Liver (tissue), 3 donors: ENCODE data around the gene PLA2G7.
A peak's percentile ranks its signal among the peaks of the same experiment; 100 is the strongest.

Source experiments
- ATF3 ChIP-seq: IDR thresholded peaks from 2 replicates; pipeline ENCODE4 v1.6.1; 2016; ENCODE audit warnings: antibody characterized with exemption
- CTCF ChIP-seq: fragments of 150-350 bp; IDR thresholded peaks from 2 replicates; pipeline ENCODE4 v1.5.1; 2017; ENCODE audit warnings: improper control_type of control experiment, low read depth, low read length; ENCODE audit not compliant: missing input control
- FOXA1 ChIP-seq: IDR thresholded peaks from 2 replicates; pipeline ENCODE4 v1.6.1; 2016; ENCODE audit warnings: antibody characterized with exemption
- JUND ChIP-seq, 2 donors: IDR thresholded peaks; 2 replicates each; pipeline ENCODE4 v1.6.1; 2016; ENCODE audit warnings: antibody characterized with exemption in 2 of 2
- MAX ChIP-seq: IDR thresholded peaks from 2 replicates; pipeline ENCODE4 v1.6.1; 2016; ENCODE audit warnings: antibody characterized with exemption
- RAD21 ChIP-seq, 2 donors: IDR thresholded peaks; 2 replicates each; pipeline ENCODE4 v1.6.1; 2016; ENCODE audit warnings: antibody characterized with exemption in 2 of 2, mild to moderate bottlenecking in 2 of 2
- RXRA ChIP-seq, 2 donors: IDR thresholded peaks; 2 replicates each; pipeline ENCODE4 v1.6.1; 2017 to 2018; ENCODE audit warnings: antibody characterized with exemption in 2 of 2, mild to moderate bottlenecking in 1 of 2
- YY1 ChIP-seq: IDR thresholded peaks from 2 replicates; pipeline ENCODE4 v1.6.1; 2016; ENCODE audit warnings: antibody characterized with exemption, mild to moderate bottlenecking
- TF ChIP-seq, protein P1 (sequence below): IDR thresholded peaks from 2 replicates; pipeline ENCODE4 v1.6.1; 2016; ENCODE audit warnings: antibody characterized with exemption, mild to moderate bottlenecking
- donor health status: healthy.
- donor health status: healthy.

DNA sequence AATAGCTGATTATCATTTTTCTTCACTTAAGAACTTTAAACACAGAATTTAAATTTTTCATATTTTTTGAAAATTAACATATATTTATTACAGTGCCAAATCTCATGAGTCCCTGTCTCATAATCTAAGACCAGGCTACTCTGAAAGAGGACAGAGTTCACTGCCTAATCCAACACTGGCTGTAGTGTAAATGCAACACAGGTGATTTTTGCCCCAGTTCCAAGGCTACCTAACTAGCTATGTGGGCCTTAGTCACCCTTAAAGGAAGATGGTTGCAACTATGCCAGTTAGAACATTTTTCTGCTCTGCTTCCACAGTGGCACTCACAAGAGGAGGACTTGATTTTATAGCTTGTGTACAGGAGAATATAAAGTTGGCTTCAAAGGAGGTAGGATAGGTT lies 77.5 kb downstream of the PLA2G7 start:
- TF ChIP-seq CTCF: no peak
- no peak for TF ChIP-seq YY1
- no peak for TF ChIP-seq ATF3
- TF ChIP-seq MAX: no peak
- TF ChIP-seq RAD21 (IDR thresholded peaks at IDR 0.05): no peak
- TF ChIP-seq JUND (IDR thresholded peaks at IDR 0.05): peak in 1 of 2 donors; percentile 59
- TF ChIP-seq RXRA (IDR thresholded peaks at IDR 0.05): peak; percentile 30 to 44
- no peak for TF ChIP-seq FOXA1
- TF ChIP-seq, protein P1, sequence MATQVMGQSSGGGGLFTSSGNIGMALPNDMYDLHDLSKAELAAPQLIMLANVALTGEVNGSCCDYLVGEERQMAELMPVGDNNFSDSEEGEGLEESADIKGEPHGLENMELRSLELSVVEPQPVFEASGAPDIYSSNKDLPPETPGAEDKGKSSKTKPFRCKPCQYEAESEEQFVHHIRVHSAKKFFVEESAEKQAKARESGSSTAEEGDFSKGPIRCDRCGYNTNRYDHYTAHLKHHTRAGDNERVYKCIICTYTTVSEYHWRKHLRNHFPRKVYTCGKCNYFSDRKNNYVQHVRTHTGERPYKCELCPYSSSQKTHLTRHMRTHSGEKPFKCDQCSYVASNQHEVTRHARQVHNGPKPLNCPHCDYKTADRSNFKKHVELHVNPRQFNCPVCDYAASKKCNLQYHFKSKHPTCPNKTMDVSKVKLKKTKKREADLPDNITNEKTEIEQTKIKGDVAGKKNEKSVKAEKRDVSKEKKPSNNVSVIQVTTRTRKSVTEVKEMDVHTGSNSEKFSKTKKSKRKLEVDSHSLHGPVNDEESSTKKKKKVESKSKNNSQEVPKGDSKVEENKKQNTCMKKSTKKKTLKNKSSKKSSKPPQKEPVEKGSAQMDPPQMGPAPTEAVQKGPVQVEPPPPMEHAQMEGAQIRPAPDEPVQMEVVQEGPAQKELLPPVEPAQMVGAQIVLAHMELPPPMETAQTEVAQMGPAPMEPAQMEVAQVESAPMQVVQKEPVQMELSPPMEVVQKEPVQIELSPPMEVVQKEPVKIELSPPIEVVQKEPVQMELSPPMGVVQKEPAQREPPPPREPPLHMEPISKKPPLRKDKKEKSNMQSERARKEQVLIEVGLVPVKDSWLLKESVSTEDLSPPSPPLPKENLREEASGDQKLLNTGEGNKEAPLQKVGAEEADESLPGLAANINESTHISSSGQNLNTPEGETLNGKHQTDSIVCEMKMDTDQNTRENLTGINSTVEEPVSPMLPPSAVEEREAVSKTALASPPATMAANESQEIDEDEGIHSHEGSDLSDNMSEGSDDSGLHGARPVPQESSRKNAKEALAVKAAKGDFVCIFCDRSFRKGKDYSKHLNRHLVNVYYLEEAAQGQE: no peak
